KMS-11 (cell line): ENCODE data around the gene MLLT10.
A peak's percentile ranks its signal among the peaks of the same experiment; 100 is the strongest.

Experiments
- H2AFZ ChIP-seq: fragments of 200-600 bp; sonication (generic); 2 replicates; pipeline ENCODE4 v1.6.1; 2016; ENCODE audit warnings: antibody characterized with exemption, mixed run types, low read depth
- H3K27ac ChIP-seq: fragments of 200-600 bp; sonication (generic); 2 replicates; pipeline ENCODE4 v1.6.1; 2016; ENCODE audit warnings: mild to moderate bottlenecking, mixed run types
- H3K27me3 ChIP-seq: fragments of 200-600 bp; sonication (generic); 2 replicates; pipeline ENCODE4 v1.6.1; 2017; ENCODE audit warnings: mild to moderate bottlenecking, low read depth, mixed run types, moderate library complexity; ENCODE audit not compliant: insufficient read depth
- H3K36me3 ChIP-seq: fragments of 200-600 bp; sonication (generic); 2 replicates; pipeline ENCODE4 v1.6.1; 2017; ENCODE audit warnings: mild to moderate bottlenecking, mixed run types; ENCODE audit not compliant: insufficient read depth
- H3K4me1 ChIP-seq: fragments of 200-600 bp; sonication (generic); 2 replicates; pipeline ENCODE4 v1.6.1; 2016; ENCODE audit warnings: mild to moderate bottlenecking, low read depth, mixed run types; ENCODE audit not compliant: poor library complexity, severe bottlenecking
- H3K4me2 ChIP-seq: fragments of 200-600 bp; sonication (generic); 2 replicates; pipeline ENCODE4 v1.7.0; 2016; ENCODE audit warnings: mild to moderate bottlenecking, mixed run types
- H3K4me3 ChIP-seq: fragments of 200-600 bp; sonication (generic); IDR thresholded peaks from 2 replicates; pipeline ENCODE4 v1.6.1; 2017; ENCODE audit warnings: low read depth, low read length, mixed read lengths; ENCODE audit not compliant: insufficient read depth
- H3K79me2 ChIP-seq: fragments of 200-600 bp; sonication (generic); 2 replicates; pipeline ENCODE4 v1.6.1; 2016; ENCODE audit warnings: low read depth, mixed run types; ENCODE audit not compliant: insufficient read depth
- H3K9ac ChIP-seq: fragments of 200-600 bp; sonication (generic); 2 replicates; pipeline ENCODE4 v1.6.1; 2016; ENCODE audit warnings: mild to moderate bottlenecking, mixed run types
- H4K20me1 ChIP-seq: fragments of 200-600 bp; sonication (generic); 2 replicates; pipeline ENCODE4 v1.6.1; 2016; ENCODE audit warnings: mild to moderate bottlenecking, mixed run types; ENCODE audit not compliant: insufficient read depth
- TF ChIP-seq, protein P1 (sequence below): fragments of 200-600 bp; sonication (generic); conservative IDR thresholded peaks from 2 replicates; pipeline ENCODE4 v1.6.1; 2017; ENCODE audit warnings: low read depth, mild to moderate bottlenecking, antibody characterized with exemption, low read length, moderate library complexity, mixed read lengths

MLLT10 gene

DNA sequence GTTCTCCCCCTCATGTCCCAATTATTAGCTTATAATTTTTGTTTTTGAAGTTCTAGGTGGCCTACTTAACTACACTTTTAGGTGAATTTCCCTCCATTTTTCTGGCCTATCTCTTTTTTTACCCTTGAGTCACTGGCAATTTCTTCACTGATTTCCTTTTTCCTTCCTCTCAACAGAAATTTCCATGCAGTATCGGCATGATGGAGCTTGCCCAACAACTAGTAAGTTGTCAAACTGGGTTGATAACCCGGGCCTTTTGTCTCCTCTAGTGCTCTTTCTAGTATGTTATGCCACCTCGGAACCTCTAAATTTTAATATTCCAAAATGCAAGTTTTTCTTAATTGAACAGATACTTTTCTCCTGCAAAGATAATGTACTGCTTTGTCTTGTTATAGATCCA lies 147.1 kb downstream of the MLLT10 start:
- Histone ChIP-seq H2AFZ (no peak overlapping the region), H3K4me2 (no peak overlapping the region), H3K27ac (no peak overlapping the region), H3K4me1 (peaks cover under 1% of the 10 kb centered on the region), H3K79me2 (no peaks in the 10 kb centered on the region), H3K9ac (no peak overlapping the region), H3K4me3 (no peak overlapping the region), H3K27me3 (no peaks in the 10 kb centered on the region), H3K36me3 (no peaks in the 10 kb centered on the region), H4K20me1 (no peaks in the 10 kb centered on the region)
- TF ChIP-seq, protein P1, sequence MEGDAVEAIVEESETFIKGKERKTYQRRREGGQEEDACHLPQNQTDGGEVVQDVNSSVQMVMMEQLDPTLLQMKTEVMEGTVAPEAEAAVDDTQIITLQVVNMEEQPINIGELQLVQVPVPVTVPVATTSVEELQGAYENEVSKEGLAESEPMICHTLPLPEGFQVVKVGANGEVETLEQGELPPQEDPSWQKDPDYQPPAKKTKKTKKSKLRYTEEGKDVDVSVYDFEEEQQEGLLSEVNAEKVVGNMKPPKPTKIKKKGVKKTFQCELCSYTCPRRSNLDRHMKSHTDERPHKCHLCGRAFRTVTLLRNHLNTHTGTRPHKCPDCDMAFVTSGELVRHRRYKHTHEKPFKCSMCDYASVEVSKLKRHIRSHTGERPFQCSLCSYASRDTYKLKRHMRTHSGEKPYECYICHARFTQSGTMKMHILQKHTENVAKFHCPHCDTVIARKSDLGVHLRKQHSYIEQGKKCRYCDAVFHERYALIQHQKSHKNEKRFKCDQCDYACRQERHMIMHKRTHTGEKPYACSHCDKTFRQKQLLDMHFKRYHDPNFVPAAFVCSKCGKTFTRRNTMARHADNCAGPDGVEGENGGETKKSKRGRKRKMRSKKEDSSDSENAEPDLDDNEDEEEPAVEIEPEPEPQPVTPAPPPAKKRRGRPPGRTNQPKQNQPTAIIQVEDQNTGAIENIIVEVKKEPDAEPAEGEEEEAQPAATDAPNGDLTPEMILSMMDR, result no peak

DNA sequence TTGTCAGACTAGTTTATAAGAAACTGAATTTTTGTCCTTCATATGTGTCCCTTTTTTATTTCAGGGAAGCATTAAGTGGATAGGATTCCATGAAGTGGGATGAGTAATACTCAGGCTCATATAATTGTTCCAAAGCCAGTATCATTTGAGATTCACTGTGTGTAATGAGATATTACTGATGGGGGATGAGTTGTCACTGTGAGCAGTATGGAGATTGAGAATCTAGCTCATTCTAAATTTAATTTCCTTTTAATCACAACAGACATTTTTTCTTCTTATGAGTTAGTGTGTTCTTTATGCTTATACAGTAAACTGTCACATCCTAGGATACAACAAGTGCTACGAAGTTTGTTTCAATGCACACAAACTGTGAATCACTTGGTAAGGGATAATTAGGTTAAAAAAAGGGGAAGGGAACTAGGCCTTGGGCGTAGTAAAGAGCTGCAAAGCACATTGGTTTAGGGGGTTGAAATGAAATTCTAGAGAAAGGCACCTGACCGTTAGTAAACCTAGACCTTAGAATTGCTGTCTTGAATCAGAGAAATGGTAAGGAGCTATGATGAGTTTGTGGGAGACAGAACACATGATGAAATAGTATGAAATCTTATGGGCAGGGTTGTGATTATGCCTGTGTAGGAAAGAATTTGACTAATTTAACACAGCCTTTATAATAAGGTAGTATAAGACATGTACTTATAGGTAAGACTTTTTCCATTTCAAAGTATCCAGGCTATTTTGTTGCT lies 153.4 kb downstream of the MLLT10 start:
- Histone ChIP-seq H3K4me1 (peaks cover 53% of the 10 kb centered on the region), H3K4me3 (no peak overlapping the region), H2AFZ (no peak overlapping the region), H3K27me3 (no peaks in the 10 kb centered on the region), H3K36me3 (no peaks in the 10 kb centered on the region), H3K27ac (peak overlapping the region; percentile 7; the same call in 1 of the 2 replicates), H3K9ac (no peak overlapping the region), H3K79me2 (0 out of 2 replicates have a peak, but pooled peaks cover 10% of the 10 kb centered on the region), H4K20me1 (no peaks in the 10 kb centered on the region), H3K4me2 (peak overlapping the region; percentile 23)
- TF ChIP-seq, protein P1, result no peak

DNA sequence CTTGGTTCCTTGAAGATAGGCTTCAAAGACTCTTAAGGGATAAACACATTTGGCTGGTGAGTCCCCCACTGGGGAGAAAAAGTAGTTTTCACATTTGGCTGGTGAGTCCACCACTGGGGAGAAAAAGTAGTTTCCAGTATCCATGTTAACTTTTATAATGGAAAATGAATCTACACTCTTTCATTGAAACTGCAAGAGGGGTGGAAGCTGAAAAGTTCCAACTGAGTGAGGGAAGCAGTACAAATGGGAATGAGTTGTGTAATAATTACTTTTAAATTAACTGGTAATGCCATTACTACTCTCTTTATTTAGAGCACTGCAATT lies 153.9 kb downstream of the MLLT10 start:
- H4K20me1 ChIP-seq, result no peaks in the 10 kb centered on the region
- H3K4me2 ChIP-seq, result peak overlapping the region; percentile 23
- H3K27ac ChIP-seq, result 0 out of 2 replicates have a peak overlapping the region, but pooled peaks have one; percentile 7
- H2AFZ ChIP-seq, result no peak overlapping the region
- no peaks in the 10 kb centered on the region for H3K36me3 ChIP-seq
- H3K9ac ChIP-seq, result no peak overlapping the region
- H3K27me3 ChIP-seq, result no peaks in the 10 kb centered on the region
- 0 out of 2 replicates have a peak, but pooled peaks cover 10% of the 10 kb centered on the region for H3K79me2 ChIP-seq
- H3K4me3 ChIP-seq, result no peak overlapping the region
- TF ChIP-seq, protein P1, result no peak
- H3K4me1 ChIP-seq, result peaks cover 53% of the 10 kb centered on the region

DNA sequence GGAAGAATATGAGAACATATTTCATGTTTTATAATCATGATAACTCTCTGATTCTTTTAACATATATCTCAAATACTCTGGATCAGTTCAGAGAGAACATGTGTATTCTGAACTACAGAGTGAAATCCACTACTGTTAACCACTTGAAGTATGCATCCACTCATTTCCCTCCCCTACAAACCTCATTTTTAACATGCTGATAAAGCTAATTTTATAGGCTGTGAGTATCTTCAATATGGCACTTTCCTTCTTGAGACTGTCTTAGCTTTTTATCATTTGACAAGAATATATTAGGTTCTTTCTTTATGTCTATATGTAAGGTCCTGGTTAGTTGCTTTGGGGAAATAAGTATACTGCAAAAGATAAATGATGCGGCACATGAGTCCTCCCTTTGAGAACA lies 154.8 kb downstream of the MLLT10 start:
- no peak overlapping the region for H3K9ac ChIP-seq
- no peaks in the 10 kb centered on the region for H4K20me1 ChIP-seq
- TF ChIP-seq, protein P1, result no peak
- no peak overlapping the region for H2AFZ ChIP-seq
- H3K4me2 ChIP-seq, result peak overlapping the region; percentile 23; the same call in 1 of the 2 replicates
- no peaks in the 10 kb centered on the region for H3K36me3 ChIP-seq
- peak overlapping the region; percentile 7; the same call in 1 of the 2 replicates for H3K27ac ChIP-seq
- H3K79me2 ChIP-seq, result 0 out of 2 replicates have a peak, but pooled peaks cover 10% of the 10 kb centered on the region
- H3K27me3 ChIP-seq, result no peaks in the 10 kb centered on the region
- no peak overlapping the region for H3K4me3 ChIP-seq
- peaks cover 53% of the 10 kb centered on the region for H3K4me1 ChIP-seq
